EL (cell line): ENCODE measurements around the gene CAMKK1.

Experiments
- DNase-seq: peaks from one replicate; pipeline ENCODE4 v3.0.0-alpha.2; 2016

CAMKK1 gene

DNA sequence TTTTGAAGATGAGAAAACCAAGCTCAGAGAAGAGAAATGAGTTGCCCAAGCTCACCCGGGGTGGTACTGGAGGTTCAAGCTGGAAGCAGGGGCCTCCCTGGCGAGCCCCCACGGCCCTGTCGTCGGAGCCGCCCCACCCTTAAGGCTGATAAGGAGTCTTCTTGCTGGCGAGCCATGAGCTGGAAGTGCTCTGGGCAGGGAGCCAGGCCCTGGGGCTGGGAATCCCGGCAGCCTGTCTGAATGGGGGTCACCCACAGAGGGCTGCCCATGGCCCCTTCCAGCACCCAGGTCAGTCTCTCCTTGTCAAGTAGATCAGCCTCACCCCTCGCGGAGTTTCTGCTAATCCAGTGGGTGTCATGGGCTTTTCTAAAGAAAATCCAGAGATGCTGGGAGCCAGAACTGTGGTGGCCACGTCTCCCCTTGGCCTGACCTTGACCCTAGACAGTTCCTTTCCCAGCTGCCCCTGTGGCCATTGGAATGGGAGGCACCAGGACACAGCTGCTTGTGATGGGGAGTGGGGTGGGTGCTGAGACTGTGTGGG is 24.6 kb upstream of the CAMKK1 start:
- DNase-seq = peak; percentile 31

- DNase-seq = no peak
These were observed 24.0 kb upstream of the CAMKK1 start for GRCh38 chr17:3916825-3917224.

DNA sequence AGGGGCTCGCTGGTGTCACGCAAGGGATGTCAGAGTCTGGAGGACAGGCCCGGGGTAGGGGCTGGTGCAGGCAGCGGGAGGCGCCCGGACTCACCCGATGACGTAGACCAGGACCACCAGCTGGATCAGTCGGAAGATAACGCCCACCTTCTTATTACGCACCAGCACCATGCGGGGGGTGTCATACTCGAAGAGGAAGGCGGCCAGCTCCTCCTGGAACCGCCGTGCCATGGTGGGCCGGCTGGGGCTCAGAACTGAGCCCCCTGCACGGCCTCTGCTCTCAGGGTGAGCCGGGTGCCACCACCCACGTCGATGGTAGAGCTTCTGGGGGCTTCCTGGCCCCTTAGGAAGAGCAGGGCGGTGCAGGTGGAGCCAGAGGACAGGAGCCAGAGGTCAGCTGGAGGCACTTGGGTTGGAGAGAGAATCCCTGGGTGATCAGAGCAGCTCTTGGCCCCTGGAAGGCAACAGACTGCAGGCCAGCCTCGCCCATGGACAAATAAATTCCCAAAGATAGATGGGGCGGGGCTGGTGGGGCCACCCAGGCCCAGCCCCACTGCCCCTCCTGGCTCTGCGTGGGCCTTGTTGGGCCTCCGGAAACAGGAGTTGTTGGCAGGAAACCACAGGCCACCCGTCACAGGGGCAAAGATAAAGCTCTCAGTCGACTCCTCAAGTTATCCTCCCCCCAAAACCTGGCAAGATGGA is 23.3 kb upstream of the CAMKK1 start, which contains the start of gene P2RX1:
TSS of gene P2RX1 (minus strand) at position 471 of the 702 bp plus-strand sequence. CDS start at position 231, 240 bp downstream.
- no peak for DNase-seq

DNA sequence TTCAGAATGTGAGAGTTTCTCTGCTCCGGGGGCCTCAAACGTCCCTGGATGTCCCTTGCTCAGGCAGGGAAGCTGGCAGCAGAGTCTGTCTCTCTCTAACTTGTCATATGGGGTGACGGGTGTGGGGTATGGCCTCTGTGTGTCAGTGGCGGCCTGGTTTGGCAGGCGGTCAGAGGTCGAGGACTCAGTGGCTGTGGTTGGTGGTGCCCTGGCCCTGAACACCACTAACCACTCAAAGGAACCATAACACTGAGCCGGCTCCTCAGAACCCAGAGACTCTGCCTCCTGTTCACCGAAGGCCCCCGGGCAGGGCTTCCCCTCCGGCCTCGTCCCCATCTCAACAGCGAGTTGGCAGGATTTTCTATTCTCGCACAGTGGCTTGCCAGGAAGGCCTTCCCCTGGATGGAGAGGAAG is 22.7 kb upstream of the CAMKK1 start:
- no peak for DNase-seq

- no peak for DNase-seq
These were observed 21.4 kb upstream of the CAMKK1 start for GRCh38 chr17:3914312-3914670.

DNA sequence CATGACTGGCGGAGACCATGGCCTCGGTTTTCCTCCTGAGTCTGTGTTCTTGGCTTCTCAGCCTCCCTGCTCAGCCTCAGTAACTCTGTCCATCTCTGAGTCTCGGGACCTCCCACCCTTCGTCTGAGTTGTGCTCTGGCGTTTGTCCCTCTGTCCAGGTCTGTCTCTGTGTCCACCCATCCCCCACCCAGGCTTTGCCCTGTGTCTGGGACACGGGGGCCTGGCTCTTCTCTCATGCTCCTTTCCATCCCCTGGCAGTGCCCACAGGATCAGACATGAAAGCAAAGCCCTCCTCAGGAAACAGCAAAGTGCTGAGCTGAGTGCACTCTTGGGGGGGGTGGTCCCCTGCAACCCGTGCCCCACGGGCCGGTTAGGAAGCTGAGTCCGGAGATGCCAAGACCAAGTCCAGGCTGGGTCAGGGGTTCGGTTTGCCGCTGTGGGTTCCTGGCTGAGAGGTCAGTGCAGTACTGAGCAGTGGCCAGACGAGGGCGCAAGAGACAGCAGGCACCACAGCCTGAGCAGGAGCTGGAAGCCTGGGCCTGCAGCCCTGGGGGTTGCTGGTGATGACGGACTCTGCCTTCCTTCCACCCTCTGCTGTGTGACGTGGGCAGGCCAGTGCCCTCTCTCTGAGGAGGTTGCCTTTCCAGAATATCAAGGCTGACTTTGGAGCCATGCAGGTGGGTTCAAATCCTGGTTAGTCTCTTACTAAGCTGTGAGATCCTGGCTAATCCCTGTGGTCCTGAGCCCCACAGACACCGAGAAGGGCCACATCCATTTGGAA is 20.9 kb upstream of the CAMKK1 start:
- peak; percentile 78 for DNase-seq

DNA sequence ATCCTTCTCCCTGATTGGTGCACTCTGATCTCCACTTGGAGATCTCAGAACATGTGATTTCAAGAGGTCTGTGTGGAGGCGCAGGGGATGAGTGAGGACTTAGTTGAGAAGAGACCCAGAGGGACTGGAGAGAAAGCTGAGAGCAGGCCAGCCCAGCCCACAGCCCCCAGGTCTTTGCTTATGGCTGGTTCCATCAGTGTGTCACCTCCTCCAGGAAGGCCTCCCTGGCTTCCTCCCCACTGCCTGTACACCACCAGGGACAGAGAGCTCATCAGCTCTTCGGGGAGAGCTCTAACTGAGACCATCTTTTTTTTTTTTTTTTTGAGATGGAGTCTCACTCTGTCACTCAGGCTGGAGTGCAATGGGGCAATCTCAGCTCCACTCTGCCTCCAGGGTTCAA is 20.0 kb upstream of the CAMKK1 start:
- no peak for DNase-seq

GRCh38 chr17:3911271-3912053 is 18.6 kb upstream of the CAMKK1 start:
- no peak for DNase-seq

DNA sequence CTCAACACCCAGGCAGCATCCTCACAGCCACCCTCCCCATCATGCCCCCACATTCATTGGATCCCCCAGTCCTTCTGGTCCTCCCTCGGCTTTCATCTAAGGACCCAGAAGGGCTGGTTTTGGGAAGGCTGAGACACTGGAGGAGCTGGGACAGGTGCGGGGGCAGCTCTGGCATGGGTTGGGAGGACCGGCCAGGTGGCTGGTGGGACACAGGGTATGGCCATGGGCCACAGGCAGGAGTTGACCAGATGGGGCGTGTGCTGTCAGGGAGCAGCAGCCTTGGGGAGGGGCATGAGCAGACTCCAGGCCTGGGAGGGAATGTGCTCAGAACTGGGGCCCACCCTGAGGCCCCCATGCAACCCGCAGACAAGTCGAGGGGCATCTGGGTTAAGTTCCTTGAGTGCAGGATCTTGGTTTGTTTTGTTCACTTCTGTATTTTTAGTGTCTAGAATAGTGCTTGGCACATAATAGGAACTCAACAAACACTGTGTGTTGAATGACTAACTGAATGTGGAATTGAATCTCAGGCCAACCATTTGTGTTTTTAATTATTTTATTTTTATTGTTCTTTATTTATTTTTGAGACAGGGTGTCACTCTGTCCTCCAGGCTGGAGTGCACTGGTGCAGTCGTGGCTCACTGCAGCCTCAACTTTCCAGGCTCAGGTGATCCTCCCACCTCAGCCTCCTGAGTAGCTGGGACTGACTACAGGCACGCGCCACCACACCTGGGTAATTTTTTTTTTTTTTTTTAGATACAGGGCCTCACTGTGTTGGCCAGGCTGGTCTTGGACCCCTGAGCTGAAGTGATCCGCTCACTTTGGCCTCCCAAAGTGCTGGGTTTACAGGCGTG is 17.8 kb upstream of the CAMKK1 start:
- no peak for DNase-seq

DNA sequence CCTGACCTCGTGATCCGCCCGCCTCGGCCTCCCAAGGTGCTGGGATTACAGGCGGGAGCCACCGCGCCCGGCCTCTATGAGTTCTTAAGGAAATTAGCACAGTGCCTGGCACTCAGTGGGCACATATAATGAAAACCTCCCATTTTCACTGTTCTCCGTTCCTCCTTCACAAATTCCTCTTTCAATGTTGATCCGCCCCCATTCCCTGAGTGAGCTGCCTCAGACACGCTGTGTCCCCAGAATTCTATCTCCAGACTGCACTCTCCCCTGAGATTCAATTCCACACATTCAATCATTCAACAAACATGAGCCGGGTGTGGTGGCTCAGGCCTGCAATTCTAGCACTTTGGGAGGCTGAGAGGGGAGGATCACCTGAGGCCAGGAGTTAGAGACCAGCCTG is 16.4 kb upstream of the CAMKK1 start:
- no peak for DNase-seq

- no peak for DNase-seq
These were observed 14.8 kb upstream of the CAMKK1 start for GRCh38 chr17:3907483-3908216.

DNA sequence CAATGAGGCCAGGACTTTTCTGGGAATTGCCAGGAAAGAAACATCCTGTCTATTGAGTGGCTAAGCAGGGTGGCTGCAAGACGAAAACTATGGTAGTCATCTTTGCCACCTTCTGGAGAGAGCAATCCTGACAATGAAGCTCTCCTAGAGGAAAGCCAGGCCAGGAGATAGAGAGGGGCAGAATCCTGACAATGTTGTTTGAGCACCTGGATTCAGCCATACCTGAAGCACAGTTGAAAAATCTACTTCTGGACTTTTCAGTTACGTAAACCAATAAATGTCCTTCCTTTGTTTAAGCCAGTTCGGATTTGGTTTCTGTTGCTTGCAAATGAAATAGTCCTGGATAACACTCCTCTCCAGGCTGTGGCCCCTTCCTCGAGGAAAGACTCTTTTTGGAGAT is 14.0 kb upstream of the CAMKK1 start:
- DNase-seq = no peak

GRCh38 chr17:3905017-3905520 is 12.2 kb upstream of the CAMKK1 start:
- DNase-seq = no peak

- no peak for DNase-seq
These were observed 11.6 kb upstream of the CAMKK1 start for GRCh38 chr17:3904501-3904900.

DNA sequence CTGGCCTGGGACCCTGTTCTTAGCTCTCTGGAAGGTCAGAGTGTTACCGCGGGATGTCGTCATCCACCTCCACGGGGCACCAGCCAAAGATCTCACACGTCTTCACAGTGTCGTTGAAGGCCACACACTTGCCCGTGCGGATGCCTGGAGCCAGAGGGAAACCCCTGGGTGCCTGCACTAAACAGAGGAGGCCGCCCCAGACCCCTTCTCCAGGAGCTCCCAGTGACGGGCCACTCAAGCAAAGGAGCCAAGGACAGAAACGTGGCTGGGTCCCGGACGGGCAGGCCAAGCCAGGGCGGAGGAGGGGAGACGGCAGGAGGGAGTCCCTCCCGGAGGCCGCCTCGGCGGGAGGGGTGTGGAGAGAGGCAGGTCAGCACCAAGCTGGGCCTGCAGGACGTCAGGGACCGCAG is 11.0 kb upstream of the CAMKK1 start:
- no peak for DNase-seq

DNA sequence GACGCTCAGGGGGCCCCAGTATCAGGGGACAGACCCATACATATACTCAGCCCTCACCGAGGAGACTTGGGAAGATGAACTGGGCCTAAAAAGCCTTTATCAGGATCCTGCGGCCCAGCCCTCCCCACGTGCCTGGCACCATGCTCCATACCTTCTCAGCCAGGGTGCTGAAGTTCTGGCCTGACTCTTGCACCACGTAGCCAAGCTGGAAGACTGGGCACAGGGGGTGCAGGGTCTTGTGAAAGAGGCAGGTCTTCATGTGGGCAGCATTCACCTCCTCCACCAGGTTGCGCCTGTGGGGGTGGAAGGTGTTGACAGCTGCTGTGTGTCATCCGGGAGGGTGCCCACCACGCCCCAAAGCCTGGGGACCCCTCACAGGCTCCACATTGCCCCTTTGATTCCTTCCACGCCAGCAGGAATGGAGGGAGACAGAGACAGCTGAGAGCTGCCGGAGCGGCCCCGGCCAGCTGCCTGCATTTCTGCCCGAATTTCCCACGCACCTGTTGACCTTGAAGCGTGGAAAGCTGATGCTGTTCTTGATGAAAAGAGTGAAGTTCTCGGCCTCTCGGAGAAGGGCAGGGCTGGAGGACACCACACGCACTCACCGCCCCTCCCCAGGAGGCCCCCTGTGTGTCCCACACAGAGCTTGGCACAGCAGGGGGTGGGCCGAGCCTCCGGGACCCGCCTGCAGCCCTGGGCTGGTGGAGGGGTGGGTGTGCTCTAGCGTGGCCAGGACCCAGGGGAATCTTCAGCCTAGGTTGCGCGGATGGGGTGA is 10.4 kb upstream of the CAMKK1 start:
- no peak for DNase-seq

- no peak for DNase-seq
These were observed 7.8 kb upstream of the CAMKK1 start for GRCh38 chr17:3900646-3901045.

DNA sequence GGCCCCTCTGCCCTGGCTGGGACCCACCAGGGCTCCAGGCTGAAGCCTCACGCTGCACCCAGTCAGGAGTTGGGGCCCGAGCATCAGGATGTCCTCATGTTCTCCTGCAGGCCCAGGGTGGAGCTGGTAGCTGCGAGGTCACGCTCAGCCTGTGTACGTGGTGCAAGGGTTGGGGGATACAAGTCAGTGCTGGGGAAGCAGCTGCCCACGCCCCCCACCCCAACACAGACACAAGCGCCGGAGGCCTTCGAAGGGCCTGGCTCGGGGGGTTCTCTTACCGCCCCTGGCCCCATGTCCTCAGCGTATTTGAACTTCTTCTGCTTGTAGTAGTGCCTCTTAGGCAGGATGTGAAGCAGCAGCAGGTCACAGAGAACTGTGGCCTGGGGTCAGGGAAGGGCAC is 4.9 kb upstream of the CAMKK1 start:
- DNase-seq = no peak

GRCh38 chr17:3896968-3897235 is 4.0 kb upstream of the CAMKK1 start:
- DNase-seq = no peak

DNA sequence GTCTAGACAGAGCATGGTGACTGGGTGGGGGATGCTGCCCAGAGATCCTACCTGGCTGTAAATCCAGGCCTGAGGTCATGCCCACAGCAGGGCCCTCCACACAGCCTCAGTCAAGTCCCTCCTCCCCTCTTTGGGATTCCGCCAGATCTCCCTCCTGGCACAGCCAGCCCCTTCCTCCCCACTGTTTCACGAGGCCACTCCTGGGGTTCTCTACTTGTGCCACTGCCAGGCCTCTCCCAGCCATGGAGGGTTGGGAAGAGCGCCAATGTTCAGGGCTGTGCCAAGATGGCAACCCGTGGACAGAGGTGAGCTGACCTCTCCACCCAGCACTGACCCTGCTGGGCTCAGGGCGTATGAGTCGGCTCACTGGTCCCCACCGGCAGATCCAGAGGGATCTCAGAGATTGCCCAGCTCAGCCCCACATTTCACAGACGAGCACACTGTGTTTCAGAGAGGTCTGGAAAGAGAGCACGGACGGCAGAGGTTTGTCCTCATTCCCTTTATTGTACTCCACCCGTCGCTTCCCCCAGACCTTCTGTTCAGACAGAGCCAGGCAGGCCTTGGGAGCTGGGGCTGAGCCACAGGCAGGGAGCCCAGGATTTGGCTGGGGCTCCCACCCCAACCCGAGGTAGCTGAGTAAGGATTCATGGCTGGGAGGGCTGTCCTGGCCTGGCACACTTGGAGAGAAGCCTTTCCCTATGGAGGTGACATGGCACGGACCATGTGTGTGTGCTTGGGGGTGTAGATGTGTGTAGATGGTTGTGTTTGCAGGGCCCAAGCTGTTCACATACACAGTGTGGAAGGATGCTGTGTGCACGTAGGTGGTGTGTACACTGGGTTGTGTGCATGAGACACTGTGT is 3.5 kb upstream of the CAMKK1 start:
- no peak for DNase-seq
